Aorta (tissue), 5 donors: ENCODE measurements around the gene CSNK2B. TPM values are rescaled to one million over a fixed set of nuclear protein-coding genes. Genes with fewer than 3 reads are reported as not detected.
A peak's percentile ranks its signal among the peaks of the same experiment; 100 is the strongest.

Source experiments
- ATAC-seq: fragments of 200-7000 bp; cut with Tn5 transposase; one replicate; pipeline ENCODE4 v1.9.1; 2022; ENCODE audit warnings: moderate library complexity; ENCODE audit not compliant: low FRiP score
- DNase-seq, 2 donors: peaks; one replicate each; pipeline ENCODE4 v3.0.0-alpha.2; 2020
- H3K27ac ChIP-seq, 2 donors: one replicate each; pipeline ENCODE4 v1.5.1; 2013; ENCODE audit warnings: low read length in 2 of 2, mild to moderate bottlenecking in 2 of 2, moderate library complexity in 2 of 2, control low read depth in 1 of 2, inconsistent platforms in 1 of 2, low read depth in 1 of 2
- H3K27me3 ChIP-seq, 2 donors: one replicate each; pipeline ENCODE4 v1.6.1; 2013; ENCODE audit warnings: control low read depth in 1 of 2, low read length in 1 of 2, mild to moderate bottlenecking in 1 of 2, moderate library complexity in 1 of 2; ENCODE audit not compliant: insufficient read depth in 2 of 2, control insufficient read depth in 1 of 2
- H3K36me3 ChIP-seq, 2 donors: one replicate each; pipeline ENCODE4 v1.6.1; 2013; ENCODE audit warnings: control low read depth in 1 of 2, low read length in 1 of 2, mild to moderate bottlenecking in 1 of 2; ENCODE audit not compliant: insufficient read depth in 2 of 2, control insufficient read depth in 1 of 2
- H3K4me1 ChIP-seq, 2 donors: one replicate each; pipeline ENCODE4 v1.6.1; 2013; ENCODE audit warnings: low read length in 2 of 2, control low read depth in 1 of 2, mild to moderate bottlenecking in 1 of 2, moderate library complexity in 1 of 2; ENCODE audit not compliant: insufficient read depth in 2 of 2, control insufficient read depth in 1 of 2
- H3K4me3 ChIP-seq, 2 donors: one replicate each; pipeline ENCODE4 v1.5.1; 2013; ENCODE audit warnings: low read length in 2 of 2, control low read depth in 1 of 2, mild to moderate bottlenecking in 1 of 2
- H3K9me3 ChIP-seq: one replicate; pipeline ENCODE4 v1.6.1; 2013; ENCODE audit warnings: mild to moderate bottlenecking, low read length; ENCODE audit not compliant: control insufficient read depth
- WGBS, 2 donors: extraction: QIAGEN DNeasy Blood & Tissue Kit; methylation state at CpG; one replicate each; pipeline ENCODE4 v1.1.7; 2013; 5-methylcytosine and 5-hydroxymethylcytosine counted together
- intact Hi-C, 2 donors: fragments of 100-400 bp; cut with DNase I; formaldehyde crosslinking; loops; one replicate each; pipeline versions ENCODE4 v1.14.2 to v1.15.0; 2022
- polyA plus RNA-seq, 2 donors: library from polyadenylated mRNA; stranded (reverse); fragments of 200-250 nt; gene quantifications; one replicate each; pipeline ENCODE4 v1.2.3, GENCODE V29; 2013
- total RNA-seq, 2 donors: library from RNA; stranded (reverse); fragmentation: NEBNext Ultra II Directional; extraction: Animal tissue kit (Norgen Biotek cat#: 25700); gene quantifications; one replicate each; pipeline ENCODE4 v1.2.1, GENCODE V29; 2021
- donor health status: healthy with polysubstance abuse.
- donor health status: Bipolar disorder and iron deficiency.
- donor health status: DM: no; HTN: no; CAD: no.
- donor health status: DM: no; HTN: no; CAD: no.
- donor health status: DM: yes; HTN: yes; CAD: no.

CSNK2B gene
- total and polyA plus RNA-seq, 4 donors, result 100 to 191 (median 114) TPM

DNA sequence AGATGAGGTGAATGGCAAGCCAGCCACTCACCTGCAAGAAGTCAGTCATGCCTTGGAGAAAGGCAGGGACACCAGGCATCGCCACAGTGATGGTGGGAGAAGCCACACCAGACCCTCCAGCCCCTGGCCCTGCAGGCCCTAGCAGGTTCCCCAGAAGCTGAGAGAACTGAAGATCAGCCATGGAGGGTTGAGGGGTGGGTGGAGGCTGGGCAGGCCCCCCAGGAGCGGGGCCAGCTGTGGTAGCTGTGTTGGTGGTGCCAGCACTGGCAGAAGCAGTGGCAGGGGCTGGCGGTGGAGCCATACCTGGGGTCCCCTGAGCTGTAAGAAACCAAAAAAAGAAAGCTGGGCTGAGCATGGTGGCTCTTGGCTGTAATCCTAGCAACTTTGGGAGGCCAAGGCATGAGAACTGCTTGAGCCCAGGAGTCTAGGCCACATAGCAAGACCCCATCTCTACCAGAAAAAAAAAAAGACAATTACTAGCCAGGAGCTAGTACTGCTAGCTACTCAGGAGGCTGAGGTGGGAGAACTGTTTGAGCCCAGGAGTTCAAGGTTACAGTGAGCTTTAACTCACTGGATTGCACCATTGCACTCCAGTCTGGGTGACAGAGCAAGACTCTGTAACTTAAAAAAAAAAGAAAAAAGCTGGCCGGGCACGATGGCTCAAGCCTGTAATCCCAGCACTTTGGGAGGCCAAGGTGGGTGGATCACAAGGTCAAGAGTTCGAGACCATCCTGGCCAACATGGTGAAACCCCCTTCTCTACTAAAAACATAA, 22.9 kb upstream of the CSNK2B start:
- WGBS, 2 donors, result 81 to 85% methylated on average over 6 of the region's 6 CpGs
- Histone ChIP-seq H3K27ac (no peak overlapping the region), H3K4me3 (no peak overlapping the region), H3K36me3 (peaks cover 4 to 24% of the 10 kb centered on the region in 2 donors), H3K4me1 (no peaks in the 10 kb centered on the region), H3K9me3 (no peaks in the 10 kb centered on the region), H3K27me3 (no peaks in the 10 kb centered on the region)
- intact Hi-C loops, result loop anchor here in 1 of 2 donors (2.0 kb wide), 1 partner anchor 16 kb away; no protein-coding TSS in a partner anchor
- no peak for DNase-seq
- ATAC-seq, result no peak

DNA sequence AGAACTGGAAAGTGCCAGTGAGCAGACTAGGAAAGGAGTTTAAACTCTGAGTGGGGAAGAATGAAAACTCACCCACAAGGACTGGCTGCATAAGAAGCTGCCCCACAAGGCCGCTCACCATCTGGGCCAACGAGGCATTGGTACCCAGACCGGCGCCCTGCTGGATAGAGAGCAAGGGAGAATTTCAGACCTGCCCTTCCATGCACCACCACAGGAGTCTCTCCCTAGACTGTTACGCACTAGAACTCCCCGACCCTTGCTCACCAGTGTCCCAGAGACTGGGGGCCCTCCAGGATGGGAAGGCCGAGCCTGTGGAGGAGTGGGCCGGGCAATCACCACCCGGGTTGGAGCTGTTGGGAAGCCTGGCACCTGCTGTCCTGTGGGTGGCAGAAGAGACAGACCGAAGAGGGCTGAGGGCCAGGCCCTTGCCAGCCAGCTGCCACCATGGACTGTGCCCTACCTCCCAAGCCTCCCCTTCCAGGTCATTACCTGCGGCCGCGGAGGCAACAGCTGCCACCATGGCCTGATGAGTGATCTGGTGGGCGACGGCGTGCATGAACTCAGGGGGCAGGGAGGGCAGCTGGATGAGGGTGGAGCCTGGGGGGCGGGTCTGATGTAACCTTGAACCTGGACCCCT, 21.9 kb upstream of the CSNK2B start:
- intact Hi-C loops, result loop anchor here in 1 of 2 donors (2.0 kb wide), 1 partner anchor 17 kb away; no protein-coding TSS in a partner anchor
- no peak for ATAC-seq
- H3K27me3 ChIP-seq, result no peaks in the 10 kb centered on the region
- H3K27ac ChIP-seq, result no peak overlapping the region
- DNase-seq, result no peak
- 87 to 88% methylated on average over 17 of the region's 17 CpGs for WGBS, 2 donors
- H3K4me3 ChIP-seq, result no peak overlapping the region
- H3K4me1 ChIP-seq, result no peaks in the 10 kb centered on the region
- H3K9me3 ChIP-seq, result no peaks in the 10 kb centered on the region
- peaks cover 4 to 26% of the 10 kb centered on the region in 2 donors for H3K36me3 ChIP-seq

DNA sequence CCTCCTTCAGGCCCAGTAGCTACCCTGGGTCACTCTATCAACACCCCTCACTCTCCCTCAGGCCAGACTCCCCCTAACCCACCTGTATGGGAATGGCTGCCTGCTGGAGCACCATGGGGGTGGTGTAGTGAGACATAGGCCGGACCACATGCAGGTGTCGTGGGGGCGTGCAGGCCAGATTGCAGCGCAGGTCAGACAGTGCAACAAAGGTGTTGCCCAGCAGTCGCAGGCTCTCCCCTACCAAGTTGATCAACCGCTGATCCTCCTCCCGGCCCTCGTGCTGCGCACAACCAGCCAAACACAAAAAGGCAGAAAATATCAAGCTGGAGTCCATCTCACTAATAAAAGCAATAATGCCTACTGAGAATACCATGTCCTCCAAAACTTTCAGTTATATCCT, 20.6 kb upstream of the CSNK2B start:
- Histone ChIP-seq H3K27ac (no peak overlapping the region), H3K36me3 (peaks cover 4 to 28% of the 10 kb centered on the region in 2 donors)
- WGBS, 2 donors, result 94 to 96% methylated on average over 9 of the region's 9 CpGs

DNA sequence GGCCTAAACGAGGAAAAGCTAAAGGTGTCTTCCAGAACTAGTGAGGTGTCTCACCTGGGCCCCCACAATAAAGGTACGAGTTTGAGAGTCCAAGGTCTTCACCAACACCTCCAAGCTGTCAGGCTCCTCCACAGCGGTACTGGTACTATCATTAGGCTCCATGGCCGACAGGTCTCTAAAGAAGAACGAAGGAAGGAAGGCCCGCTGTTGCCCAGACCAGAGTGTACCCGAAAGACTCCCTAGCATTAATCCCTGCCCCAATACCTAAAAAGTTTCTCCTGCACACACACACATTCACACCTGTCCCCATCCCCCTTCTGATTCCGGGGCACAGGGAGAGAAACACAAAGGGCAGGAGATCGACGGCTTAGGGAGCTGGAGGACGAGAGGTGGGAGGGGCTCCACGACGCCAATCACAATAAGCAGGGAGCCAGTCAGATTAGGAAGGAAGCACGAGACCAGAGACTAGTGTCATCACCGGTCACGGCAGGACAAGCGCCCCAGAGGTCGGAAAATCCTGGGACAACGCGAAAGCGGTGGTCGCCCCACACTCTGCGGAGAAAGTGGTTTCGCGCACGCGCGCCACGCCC, 14.2 kb upstream of the CSNK2B start:
- DNase-seq (no peak), ATAC-seq (peak; percentile 79)
- peak overlapping the region; percentile 87 to 88 for H3K27ac ChIP-seq
- no peaks in the 10 kb centered on the region for H3K27me3 ChIP-seq
- no peaks in the 10 kb centered on the region for H3K9me3 ChIP-seq
- peaks cover 0 to 6% of the 10 kb centered on the region in 2 donors for H3K36me3 ChIP-seq
- intact Hi-C loops, result loop anchor here in 1 of 2 donors (1.0 to 10.0 kb wide), 2 partner anchors 13 to 1763 kb away; partner anchors contain the start of genes CUTA, GPANK1 and PHF1
- WGBS, 2 donors, result 1 to 3% methylated on average over 29 of the region's 29 CpGs
- H3K4me3 ChIP-seq, result peak overlapping the region; percentile 32 to 65
- no peaks in the 10 kb centered on the region for H3K4me1 ChIP-seq

More for the DNA sequence above, 20.6 kb upstream of the CSNK2B start:
- H3K4me1 ChIP-seq, result no peaks in the 10 kb centered on the region
- H3K27me3 ChIP-seq, result no peaks in the 10 kb centered on the region
- no peak for DNase-seq
- intact Hi-C loops, result no loop called here
- no peak for ATAC-seq
- H3K4me3 ChIP-seq, result no peak overlapping the region
- H3K9me3 ChIP-seq, result no peaks in the 10 kb centered on the region

DNA sequence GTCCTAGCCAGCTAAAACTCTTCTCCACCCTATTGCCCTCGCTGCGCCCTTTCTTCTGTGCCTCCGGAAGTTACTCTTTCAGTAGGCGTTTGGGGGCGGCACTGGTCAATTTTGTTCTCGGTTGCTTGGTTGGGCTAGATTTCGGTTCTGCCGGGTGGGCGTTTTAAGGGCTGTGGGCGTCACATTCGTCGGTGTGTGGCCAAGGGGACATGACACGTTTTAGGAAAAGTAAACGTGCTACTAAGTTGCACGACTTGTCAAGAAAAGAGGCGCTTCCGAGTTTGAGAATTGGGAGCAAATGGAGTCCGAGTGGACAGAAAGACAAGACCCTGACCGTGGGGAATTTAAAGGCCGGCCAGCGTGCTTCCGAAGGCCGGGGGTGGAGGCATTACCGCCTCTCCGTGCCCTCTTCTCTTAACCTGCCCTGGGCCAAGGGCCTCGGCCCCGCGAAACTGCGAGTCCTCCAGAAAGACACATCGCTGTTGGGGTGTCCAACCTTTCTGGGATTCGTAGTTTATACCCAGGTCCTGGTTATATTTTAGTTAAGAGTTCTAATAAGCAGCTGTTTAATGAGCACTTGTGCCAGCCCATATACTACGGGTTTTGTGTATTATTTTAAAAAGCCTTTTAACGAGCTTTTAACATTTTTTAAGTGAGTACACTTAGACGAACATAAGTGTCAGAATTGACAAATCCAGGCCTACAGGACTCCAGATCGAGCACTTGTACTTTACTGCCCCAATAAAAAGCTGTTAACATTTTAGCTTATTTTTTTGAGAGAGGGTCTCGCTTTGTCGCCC, 12.8 kb upstream of the CSNK2B start:
- Histone ChIP-seq H3K27ac (peak overlapping the region; percentile 52 to 87), H3K36me3 (peaks cover 0 to 8% of the 10 kb centered on the region in 2 donors), H3K27me3 (no peaks in the 10 kb centered on the region), H3K4me3 (peak overlapping the region; percentile 32 to 64), H3K9me3 (no peaks in the 10 kb centered on the region), H3K4me1 (no peaks in the 10 kb centered on the region)
- WGBS, 2 donors, result 7 to 8% methylated on average over 37 of the region's 37 CpGs
- peak; percentile 90 for ATAC-seq
- DNase-seq, result peak; percentile 92 to 93
- intact Hi-C loops, result loop anchor here in 1 of 2 donors (1.0 to 10.0 kb wide), 2 partner anchors 11 to 1762 kb away; partner anchors contain the start of genes CUTA, GPANK1 and PHF1

DNA sequence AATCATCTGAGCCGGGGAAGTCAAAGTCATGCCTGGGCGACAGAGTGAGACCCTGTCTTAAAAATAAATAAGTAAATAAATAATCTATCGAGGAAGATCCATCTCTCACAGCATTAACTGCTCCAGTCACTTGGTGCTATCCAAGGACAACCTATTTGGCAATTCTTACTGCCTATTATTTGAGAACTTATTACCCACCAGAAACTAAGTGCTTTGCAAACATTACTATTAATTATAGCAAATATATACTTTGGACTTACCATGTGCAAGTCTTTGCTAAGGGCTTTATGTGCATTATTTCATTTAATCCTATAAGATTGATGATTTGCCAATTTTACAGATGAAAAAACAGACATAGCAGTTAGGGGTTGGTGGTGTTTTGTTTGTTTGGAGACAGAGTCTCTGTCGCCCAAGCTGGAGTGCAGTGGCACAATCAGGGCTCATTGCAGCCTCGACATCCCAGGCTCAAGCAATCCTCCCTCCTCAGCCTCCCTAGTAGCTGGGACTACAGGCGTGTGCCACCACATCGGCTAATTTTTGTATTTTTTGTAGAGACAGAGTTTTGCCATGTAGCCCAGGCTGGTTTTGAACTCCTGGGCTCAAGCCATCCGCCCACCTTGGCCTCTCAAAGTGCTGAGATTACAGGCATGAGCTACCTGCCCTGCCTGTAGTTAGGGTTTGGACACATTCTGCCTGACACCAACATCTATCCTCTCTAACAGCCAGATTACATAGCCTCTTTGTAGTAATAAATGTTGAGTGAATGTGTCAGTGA, 11.1 kb upstream of the CSNK2B start:
- H3K4me1 ChIP-seq, result no peaks in the 10 kb centered on the region
- H3K27ac ChIP-seq, result no peak overlapping the region
- H3K36me3 ChIP-seq, result peaks cover 0 to 1% of the 10 kb centered on the region in 2 donors
- 94% methylated on average over 8 of the region's 8 CpGs for WGBS, 2 donors
- no peaks in the 10 kb centered on the region for H3K9me3 ChIP-seq
- intact Hi-C loops, result loop anchor here in 1 of 2 donors (10.0 kb wide), 1 partner anchor 1760 kb away; the partner anchor contains the start of genes CUTA and PHF1
- no peak for ATAC-seq
- DNase-seq, result no peak
- no peaks in the 10 kb centered on the region for H3K27me3 ChIP-seq
- H3K4me3 ChIP-seq, result no peak overlapping the region

DNA sequence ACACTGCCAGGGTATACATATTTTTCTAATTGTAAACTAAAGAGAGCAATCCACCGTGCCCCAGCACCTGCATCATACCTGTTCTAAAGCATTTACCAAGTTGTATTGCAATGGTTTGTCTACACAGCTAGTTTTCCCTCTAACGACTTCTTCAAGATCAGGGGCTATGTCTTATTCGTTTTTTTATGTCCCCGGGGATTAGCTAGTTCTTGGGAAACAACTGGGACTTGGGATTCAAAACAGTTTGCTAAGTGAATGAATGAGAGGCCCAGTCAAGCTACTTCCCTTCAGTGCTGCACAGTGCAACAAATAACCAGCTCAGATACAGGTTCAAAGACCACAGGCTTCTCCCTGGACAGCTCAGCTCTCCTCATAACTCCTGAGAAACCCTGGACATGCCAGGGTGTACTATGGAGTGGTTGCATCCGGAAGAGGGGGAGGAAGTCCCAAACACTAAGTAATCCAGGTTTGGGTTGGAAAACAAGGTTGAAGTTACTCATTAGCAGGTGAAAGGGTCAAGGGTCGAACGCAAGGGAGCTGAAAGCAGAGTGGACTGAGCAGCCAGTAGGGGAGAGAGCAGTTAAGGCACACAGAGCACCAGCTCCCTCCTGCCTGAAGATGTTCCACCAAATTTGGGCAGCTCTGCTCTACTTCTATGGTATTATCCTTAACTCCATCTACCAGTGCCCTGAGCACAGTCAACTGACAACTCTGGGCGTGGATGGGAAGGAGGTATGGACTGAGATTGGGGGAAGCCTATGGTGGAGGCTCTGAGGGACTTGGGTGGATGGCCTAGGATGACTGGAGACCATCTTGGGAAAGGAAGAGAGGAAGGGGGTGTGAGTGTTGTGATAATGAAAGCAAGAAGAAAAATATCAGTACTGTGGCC, 10.3 kb upstream of the CSNK2B start, which contains the start of gene APOM:
Gene APOM, plus strand, starts transcription at position 546 of the 889 bp plus-strand sequence. Its CDS starts 73 bp downstream, at position 619.
- intact Hi-C loops, result loop anchor here in 1 of 2 donors (10.0 kb wide), 1 partner anchor 1759 kb away; the partner anchor contains the start of genes CUTA and PHF1
- DNase-seq, result no peak
- no peak for ATAC-seq
- 74 to 83% methylated on average over 8 of the region's 8 CpGs for WGBS, 2 donors
- Histone ChIP-seq H3K36me3 (peaks cover 0 to 1% of the 10 kb centered on the region in 2 donors), H3K4me1 (no peaks in the 10 kb centered on the region), H3K27ac (no peak within 1 kb of the TSS), H3K27me3 (no peaks in the 10 kb centered on the region), H3K9me3 (no peaks in the 10 kb centered on the region), H3K4me3 (no peak within 1 kb of the TSS)
